ENCODE data around the gene IPO9.

IPO9 gene

DNA sequence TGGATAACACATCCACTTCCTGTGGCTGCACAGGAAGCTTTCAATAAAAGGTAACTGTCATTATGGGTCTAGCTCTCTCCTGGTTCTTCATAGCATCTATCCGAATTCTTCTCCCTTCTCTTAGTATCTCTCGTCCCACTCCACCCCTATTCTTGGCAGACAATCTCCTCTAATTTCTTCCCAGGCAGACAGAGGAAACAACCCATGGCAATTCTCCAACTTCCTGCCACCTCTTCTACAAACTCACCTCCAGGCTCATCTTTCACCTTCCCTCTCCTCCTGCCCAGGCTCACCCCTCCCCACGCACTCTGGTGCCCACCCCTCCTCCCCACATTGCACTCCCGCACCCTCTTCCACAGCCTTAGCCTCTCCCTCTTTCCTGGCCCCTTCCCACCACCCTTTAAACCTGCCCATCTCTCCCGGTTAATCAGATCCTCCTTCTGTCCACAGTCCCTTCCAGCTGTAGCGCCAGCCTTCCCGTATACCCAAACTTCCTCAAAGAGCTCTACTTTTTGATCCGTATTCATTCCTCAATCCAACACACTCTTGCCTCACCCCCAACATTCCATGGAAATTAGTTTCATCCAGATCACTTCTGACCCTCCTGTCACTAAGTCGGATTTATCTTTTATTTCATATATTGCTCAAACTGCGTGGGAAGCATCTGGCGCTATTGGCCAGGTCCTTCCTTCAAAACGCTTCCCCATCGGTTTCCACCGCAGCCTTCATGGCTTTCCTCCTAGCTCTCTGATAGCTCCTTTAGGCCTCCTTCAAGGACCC is 85.7 kb downstream of the IPO9 start:
- no peak for DNase-seq (ENCODE audit: low read depth in 1 of 2, low spot score in 1 of 2)
- TF ChIP-seq GABPA (IDR thresholded peaks at IDR 0.05; ENCODE audit: low read depth) (no peak), POLR2AphosphoS5 (IDR thresholded peaks at IDR 0.05; ENCODE audit: low read depth) (no peak), SPI1 (IDR thresholded peaks at IDR 0.05; ENCODE audit: borderline replicate concordance, low read depth) (no peak)
- TF ChIP-seq, protein P1, sequence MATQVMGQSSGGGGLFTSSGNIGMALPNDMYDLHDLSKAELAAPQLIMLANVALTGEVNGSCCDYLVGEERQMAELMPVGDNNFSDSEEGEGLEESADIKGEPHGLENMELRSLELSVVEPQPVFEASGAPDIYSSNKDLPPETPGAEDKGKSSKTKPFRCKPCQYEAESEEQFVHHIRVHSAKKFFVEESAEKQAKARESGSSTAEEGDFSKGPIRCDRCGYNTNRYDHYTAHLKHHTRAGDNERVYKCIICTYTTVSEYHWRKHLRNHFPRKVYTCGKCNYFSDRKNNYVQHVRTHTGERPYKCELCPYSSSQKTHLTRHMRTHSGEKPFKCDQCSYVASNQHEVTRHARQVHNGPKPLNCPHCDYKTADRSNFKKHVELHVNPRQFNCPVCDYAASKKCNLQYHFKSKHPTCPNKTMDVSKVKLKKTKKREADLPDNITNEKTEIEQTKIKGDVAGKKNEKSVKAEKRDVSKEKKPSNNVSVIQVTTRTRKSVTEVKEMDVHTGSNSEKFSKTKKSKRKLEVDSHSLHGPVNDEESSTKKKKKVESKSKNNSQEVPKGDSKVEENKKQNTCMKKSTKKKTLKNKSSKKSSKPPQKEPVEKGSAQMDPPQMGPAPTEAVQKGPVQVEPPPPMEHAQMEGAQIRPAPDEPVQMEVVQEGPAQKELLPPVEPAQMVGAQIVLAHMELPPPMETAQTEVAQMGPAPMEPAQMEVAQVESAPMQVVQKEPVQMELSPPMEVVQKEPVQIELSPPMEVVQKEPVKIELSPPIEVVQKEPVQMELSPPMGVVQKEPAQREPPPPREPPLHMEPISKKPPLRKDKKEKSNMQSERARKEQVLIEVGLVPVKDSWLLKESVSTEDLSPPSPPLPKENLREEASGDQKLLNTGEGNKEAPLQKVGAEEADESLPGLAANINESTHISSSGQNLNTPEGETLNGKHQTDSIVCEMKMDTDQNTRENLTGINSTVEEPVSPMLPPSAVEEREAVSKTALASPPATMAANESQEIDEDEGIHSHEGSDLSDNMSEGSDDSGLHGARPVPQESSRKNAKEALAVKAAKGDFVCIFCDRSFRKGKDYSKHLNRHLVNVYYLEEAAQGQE (IDR thresholded peaks at IDR 0.05; ENCODE audit: insufficient replicate concordance, low read depth), result no peak
- TF ChIP-seq, protein P2, sequence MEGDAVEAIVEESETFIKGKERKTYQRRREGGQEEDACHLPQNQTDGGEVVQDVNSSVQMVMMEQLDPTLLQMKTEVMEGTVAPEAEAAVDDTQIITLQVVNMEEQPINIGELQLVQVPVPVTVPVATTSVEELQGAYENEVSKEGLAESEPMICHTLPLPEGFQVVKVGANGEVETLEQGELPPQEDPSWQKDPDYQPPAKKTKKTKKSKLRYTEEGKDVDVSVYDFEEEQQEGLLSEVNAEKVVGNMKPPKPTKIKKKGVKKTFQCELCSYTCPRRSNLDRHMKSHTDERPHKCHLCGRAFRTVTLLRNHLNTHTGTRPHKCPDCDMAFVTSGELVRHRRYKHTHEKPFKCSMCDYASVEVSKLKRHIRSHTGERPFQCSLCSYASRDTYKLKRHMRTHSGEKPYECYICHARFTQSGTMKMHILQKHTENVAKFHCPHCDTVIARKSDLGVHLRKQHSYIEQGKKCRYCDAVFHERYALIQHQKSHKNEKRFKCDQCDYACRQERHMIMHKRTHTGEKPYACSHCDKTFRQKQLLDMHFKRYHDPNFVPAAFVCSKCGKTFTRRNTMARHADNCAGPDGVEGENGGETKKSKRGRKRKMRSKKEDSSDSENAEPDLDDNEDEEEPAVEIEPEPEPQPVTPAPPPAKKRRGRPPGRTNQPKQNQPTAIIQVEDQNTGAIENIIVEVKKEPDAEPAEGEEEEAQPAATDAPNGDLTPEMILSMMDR (IDR thresholded peaks at IDR 0.05; ENCODE audit: insufficient read depth, low read length), result no peak
- Histone ChIP-seq H3K27me3 (ENCODE audit: insufficient read depth, poor library complexity, severe bottlenecking) (no peaks in the 10 kb centered on the region), H3K27ac (replicated peaks) (no peak overlapping the region), H3K4me3 (replicated peaks; ENCODE audit: insufficient read depth, low read length) (no peak overlapping the region)

DNA sequence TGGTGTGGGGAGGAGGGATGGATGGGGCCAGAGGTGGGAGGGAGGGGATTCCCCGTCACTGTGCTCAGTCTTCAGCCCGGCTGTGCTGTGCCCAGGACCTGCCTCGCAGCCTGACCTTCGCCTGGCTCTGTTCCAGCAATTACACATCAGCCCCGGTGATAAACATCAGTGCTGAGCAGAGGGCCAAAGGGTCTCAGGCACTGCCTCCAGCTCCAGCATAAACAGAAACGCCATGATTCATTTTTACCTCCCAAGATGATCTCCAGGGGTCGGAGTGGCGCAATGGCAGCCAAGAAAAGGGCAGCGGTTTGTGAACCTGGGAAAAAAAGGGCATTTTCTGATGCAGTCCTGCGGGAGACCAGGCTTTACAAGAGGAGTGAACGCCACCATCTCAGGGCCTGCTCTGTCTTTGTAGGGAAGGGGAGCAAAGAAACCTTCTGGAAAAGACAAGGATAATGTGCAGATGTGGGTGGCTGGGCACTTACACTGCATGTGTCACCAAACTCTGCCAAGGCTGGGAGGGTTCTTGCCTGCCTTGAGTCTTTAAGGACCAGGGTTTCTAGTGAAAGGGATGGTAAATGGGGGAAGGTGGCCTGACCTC is 87.8 kb downstream of the IPO9 start:
- H3K27me3 ChIP-seq (ENCODE audit: insufficient read depth, poor library complexity, severe bottlenecking), result no peaks in the 10 kb centered on the region
- H3K27ac ChIP-seq (replicated peaks), result no peak overlapping the region
- TF ChIP-seq SPI1 (IDR thresholded peaks at IDR 0.05; ENCODE audit: borderline replicate concordance, low read depth) (no peak), GABPA (IDR thresholded peaks at IDR 0.05; ENCODE audit: low read depth) (no peak), POLR2AphosphoS5 (IDR thresholded peaks at IDR 0.05; ENCODE audit: low read depth) (no peak)
- TF ChIP-seq, protein P2 (IDR thresholded peaks at IDR 0.05; ENCODE audit: insufficient read depth, low read length), result no peak
- TF ChIP-seq, protein P1 (IDR thresholded peaks at IDR 0.05; ENCODE audit: insufficient replicate concordance, low read depth), result no peak
- no peak overlapping the region for H3K4me3 ChIP-seq (replicated peaks; ENCODE audit: insufficient read depth, low read length)
- DNase-seq (ENCODE audit: low read depth in 1 of 2, low spot score in 1 of 2), result no peak

DNA sequence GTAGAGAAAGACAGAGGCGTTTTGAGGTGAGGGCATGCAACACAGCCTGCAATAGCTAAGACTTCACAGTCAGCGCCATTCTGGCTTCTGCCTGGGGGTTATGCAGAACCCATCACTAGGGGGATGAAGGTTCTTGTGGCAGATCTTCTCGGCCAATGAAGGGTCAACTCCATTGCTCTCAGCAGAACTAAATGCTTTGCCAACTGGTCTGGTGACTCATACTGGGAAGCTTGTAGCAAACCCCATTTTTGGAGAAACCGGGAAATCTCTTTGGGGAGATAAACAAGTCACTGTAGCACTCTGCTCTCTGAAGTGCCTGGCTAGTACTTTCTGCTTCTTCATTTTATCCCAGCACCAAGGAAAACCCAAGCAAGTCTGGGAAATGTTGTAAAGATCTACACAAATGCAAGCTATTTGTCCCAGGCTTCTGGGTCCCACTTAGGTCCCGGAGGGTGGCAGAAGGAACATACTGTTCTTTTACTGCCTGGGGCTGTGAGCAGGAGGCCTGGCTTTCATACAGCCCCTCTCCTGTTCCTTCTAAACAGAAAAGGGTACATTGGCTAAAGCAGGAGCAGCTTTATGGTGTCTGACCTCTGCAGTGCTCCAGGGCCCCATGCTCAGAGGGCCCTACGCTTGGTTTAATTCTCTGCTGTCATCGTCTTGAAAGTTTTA is 88.5 kb downstream of the IPO9 start:
- H3K27ac ChIP-seq (replicated peaks), result no peak overlapping the region
- TF ChIP-seq POLR2AphosphoS5 (IDR thresholded peaks at IDR 0.05; ENCODE audit: low read depth) (no peak), GABPA (IDR thresholded peaks at IDR 0.05; ENCODE audit: low read depth) (no peak), SPI1 (IDR thresholded peaks at IDR 0.05; ENCODE audit: borderline replicate concordance, low read depth) (no peak)
- TF ChIP-seq, protein P2 (IDR thresholded peaks at IDR 0.05; ENCODE audit: insufficient read depth, low read length), result no peak
- TF ChIP-seq, protein P1 (IDR thresholded peaks at IDR 0.05; ENCODE audit: insufficient replicate concordance, low read depth), result no peak
- no peak for DNase-seq (ENCODE audit: low read depth in 1 of 2, low spot score in 1 of 2)

More for the DNA sequence above, 88.5 kb downstream of the IPO9 start:
- Histone ChIP-seq H3K27me3 (ENCODE audit: insufficient read depth, poor library complexity, severe bottlenecking) (no peaks in the 10 kb centered on the region), H3K4me3 (replicated peaks; ENCODE audit: insufficient read depth, low read length) (no peak overlapping the region)
